ENCODE measurements around the gene DROSHA. TPM values are rescaled to one million over a fixed set of nuclear protein-coding genes. Genes with fewer than 3 reads are reported as not detected.

DROSHA gene
- total and polyA plus RNA-seq, 10 of the 15 experiments (the other 5 are each of a cell fraction or from before 2014, with no cell fraction given) = 27.9 to 55.0 (median 37.6) TPM

GRCh38 chr5:31433229-31433628, 98.7 kb downstream of the DROSHA start:
- Histone ChIP-seq H3K27me3 (replicated peaks in 1 of 2; ENCODE audit: control insufficient read depth in 2 of 2, insufficient read depth in 2 of 2, low read length in 1 of 2) (no peaks in the 10 kb centered on the region), H3K4me3 (no peak overlapping the region), H3K9me3 (replicated peaks; ENCODE audit: control insufficient read depth, insufficient read depth, low read length) (no peaks in the 10 kb centered on the region), H3K36me3 (ENCODE audit: control insufficient read depth in 2 of 2, insufficient read depth in 2 of 2, low read length in 1 of 2) (peaks cover 0 to 13% of the 10 kb centered on the region in 2 experiments; a peak in 2 of 4 replicates), H3K4me1 (ENCODE audit: control insufficient read depth, insufficient read depth, low read length) (no peaks in the 10 kb centered on the region), H3K9ac (ENCODE audit: control insufficient read depth, insufficient read depth, low read length) (no peak overlapping the region), H4K20me1 (ENCODE audit: control insufficient read depth, insufficient read depth) (no peaks in the 10 kb centered on the region), H3K27ac (ENCODE audit: control insufficient read depth, insufficient read depth) (no peak overlapping the region), H2AFZ (ENCODE audit: control insufficient read depth, low read depth, low read length) (no peak overlapping the region), H3K79me2 (ENCODE audit: control insufficient read depth, insufficient read depth, low read length) (no peaks in the 10 kb centered on the region), H3K4me2 (ENCODE audit: control insufficient read depth, insufficient read depth) (no peak overlapping the region)
- DNase-seq (ENCODE audit: low read depth, low spot score) (no peak), FAIRE-seq (no peak), ATAC-seq (no peak)
- in situ Hi-C loops (cut with MboI) (no loop called here), intact Hi-C loops (cut with micrococcal nuclease; ENCODE audit: unreplicated experiment) (no loop called here)
- RAD21 ChIA-PET (ENCODE audit: unreplicated experiment) = no interaction called here
- 97% methylated on average over 3 of the region's 3 CpGs for WGBS (ENCODE audit: insufficient coverage, insufficient replicate concordance, low lambda C conversion rate, missing lambda C conversion rate)
- no TSS peak for BruUV-seq (replicated peaks)
- SMC1A ChIA-PET (ENCODE audit: uncharacterized antibody, unreplicated experiment) = no interaction called here
- POLR2A ChIA-PET = no interaction called here
- CTCF ChIA-PET = no interaction called here
- TF ChIP-seq ZNF687 (IDR thresholded peaks at IDR 0.05) (no peak), ATF7 (IDR thresholded peaks at IDR 0.05; ENCODE audit: low read depth) (no peak)

GRCh38 chr5:31427724-31428309, 104.1 kb downstream of the DROSHA start:
- FAIRE-seq = no peak
- CTCF ChIA-PET = no interaction called here
- TF ChIP-seq BCL3 (IDR thresholded peaks at IDR 0.05; ENCODE audit: borderline replicate concordance, insufficient read depth, low read depth, low read length, poor library complexity, severe bottlenecking) (no peak), JUND (IDR thresholded peaks at IDR 0.05; ENCODE audit: low read depth, low read length) (no peak), KLF5 (IDR thresholded peaks at IDR 0.05; ENCODE audit: partially characterized antibody) (no peak), FOXM1 (IDR thresholded peaks at IDR 0.05; ENCODE audit: low read depth, low read length) (no peak), MEF2A (IDR thresholded peaks at IDR 0.05; ENCODE audit: insufficient read depth, low read depth, low read length) (no peak), IRF3 (IDR thresholded peaks at IDR 0.05) (no peak), FOXK2 (IDR thresholded peaks at IDR 0.05) (no peak), NRF1 (conservative IDR thresholded peaks at IDR 0.05; ENCODE audit: low read depth, low read length) (no peak)

More at GRCh38 chr5:31427724-31428309, 104.1 kb downstream of the DROSHA start:
- no TSS peak for BruUV-seq (replicated peaks)
- no peaks in the 10 kb centered on the region for H3K9me3 ChIP-seq (replicated peaks; ENCODE audit: control insufficient read depth, insufficient read depth, low read length)
- H3K9ac ChIP-seq (ENCODE audit: control insufficient read depth, insufficient read depth, low read length) = no peak overlapping the region
- no peak overlapping the region for H3K27ac ChIP-seq (ENCODE audit: control insufficient read depth, insufficient read depth)
- no peaks in the 10 kb centered on the region for H3K79me2 ChIP-seq (ENCODE audit: control insufficient read depth, insufficient read depth, low read length)
- SMC1A ChIA-PET (ENCODE audit: uncharacterized antibody, unreplicated experiment) = no interaction called here
- intact Hi-C loops (cut with micrococcal nuclease; ENCODE audit: unreplicated experiment) (no loop called here), in situ Hi-C loops (cut with MboI) (no loop called here)
- peaks cover 0 to 3% of the 10 kb centered on the region in 2 experiments; a peak in 1 of 4 replicates for H3K36me3 ChIP-seq (ENCODE audit: control insufficient read depth in 2 of 2, insufficient read depth in 2 of 2, low read length in 1 of 2)
- RAD21 ChIA-PET (ENCODE audit: unreplicated experiment) = no interaction called here
- no peak overlapping the region for H3K4me2 ChIP-seq (ENCODE audit: control insufficient read depth, insufficient read depth)
- H3K4me1 ChIP-seq (ENCODE audit: control insufficient read depth, insufficient read depth, low read length) = no peaks in the 10 kb centered on the region
- POLR2A ChIA-PET = no interaction called here
- H4K20me1 ChIP-seq (ENCODE audit: control insufficient read depth, insufficient read depth) = no peaks in the 10 kb centered on the region
- H3K4me3 ChIP-seq = no peak overlapping the region
- ATAC-seq (no peak), DNase-seq (ENCODE audit: low read depth, low spot score) (no peak)
- WGBS (ENCODE audit: insufficient coverage, insufficient replicate concordance, low lambda C conversion rate, missing lambda C conversion rate) = 100% methylated on average over 1 of the region's 1 CpG
- H3K27me3 ChIP-seq (replicated peaks in 1 of 2; ENCODE audit: control insufficient read depth in 2 of 2, insufficient read depth in 2 of 2, low read length in 1 of 2) = no peaks in the 10 kb centered on the region
- no peak overlapping the region for H2AFZ ChIP-seq (ENCODE audit: control insufficient read depth, low read depth, low read length)
